K562 (cell line): ENCODE results near the gene AK5. TPM values are rescaled to one million over a fixed set of nuclear protein-coding genes. Genes with fewer than 3 reads are reported as not detected.

Source experiments
- ATAC-seq: fragments of 200-7000 bp; cut with Tn5 transposase; 3 replicates; pipeline ENCODE4 v1.9.1; 2020; ENCODE audit warnings: moderate library complexity
- BruUV-seq: library from RNA; stranded (reverse); fragments of 400-500 nt; replicated peaks from 2 replicates; lab custom pipeline; 2021; lab: Mats Ljungman, UMichigan
- CTCF ChIA-PET: fragments of 300-600 bp; formaldehyde crosslinking; extraction: SDS; loops from one replicate; lab custom pipeline; 2021; ENCODE audit warnings: low intra/inter-chr PET ratio; lab: Yijun Ruan, JAX
- POLR2A ChIA-PET: fragments of 300-600, 350-650 bp; sonication (Branson Sonifier 250); formaldehyde crosslinking; extraction: SDS; loops from one replicate; lab custom pipeline; 2021; ENCODE audit warnings: antibody characterized with exemption, inconsistent platforms; lab: Yijun Ruan, JAX
- DNase-seq, 4 experiments: peaks; one replicate each; pipeline versions ENCODE4 v3.0.0 to v3.0.0-alpha.2; 2011 to 2018; ENCODE audit warnings: low spot score in 3 of 4, mixed read lengths in 3 of 4; ENCODE audit errors: extremely low read depth in 1 of 4
- FAIRE-seq: peaks from 2 replicates; lab custom pipeline; 2011; peaks lifted over from hg19 to GRCh38; lab: Jason Lieb, UNC
- H2AFZ ChIP-seq: 2 replicates; pipeline ENCODE4 v1.6.0; 2011; ENCODE audit warnings: low read depth, low read length, control low read depth, inconsistent platforms
- H3K27ac ChIP-seq: fragments of 200-600 bp; 3 replicates; pipeline ENCODE4 v1.8.0; 2011; ENCODE audit warnings: low read depth, mild to moderate bottlenecking, control low read depth, inconsistent platforms, low read length, moderate library complexity, mixed read lengths; ENCODE audit errors: extremely low read depth
- H3K27me3 ChIP-seq, 2 experiments: fragments of 300-600 bp in 1 of 2; 2 replicates in 1 of 2; 3 replicates in 1 of 2; pipeline versions ENCODE4 v1.6.0 to v1.8.0; 2011; ENCODE audit warnings: inconsistent platforms in 2 of 2, low read length in 2 of 2, mild to moderate bottlenecking in 1 of 2, mixed read lengths in 1 of 2, moderate library complexity in 1 of 2; ENCODE audit not compliant: control insufficient read depth in 2 of 2, insufficient read depth in 2 of 2
- H3K36me3 ChIP-seq: fragments of 300-600 bp; 3 replicates; pipeline ENCODE4 v1.8.0; 2011; ENCODE audit warnings: mild to moderate bottlenecking, low read length, inconsistent platforms; ENCODE audit not compliant: control insufficient read depth, insufficient read depth
- H3K4me1 ChIP-seq, 2 experiments: fragments of 200-600 bp in 1 of 2; replicated peaks in 1 of 2; 2 replicates in 1 of 2; 3 replicates in 1 of 2; pipeline versions ENCODE4 v1.5.1 to v1.8.0; 2011; ENCODE audit warnings: inconsistent platforms in 2 of 2, low read length in 2 of 2, mild to moderate bottlenecking in 1 of 2, mixed read lengths in 1 of 2, moderate library complexity in 1 of 2; ENCODE audit not compliant: control insufficient read depth in 2 of 2, insufficient read depth in 2 of 2
- H3K4me2 ChIP-seq: 2 replicates; pipeline ENCODE4 v1.6.1; 2011; ENCODE audit warnings: low read length, control low read depth, inconsistent platforms, mixed read lengths; ENCODE audit not compliant: insufficient read depth
- H3K4me3 ChIP-seq: fragments of 200-600 bp; sonication (generic), shearing (Covaris generic); 2 replicates; pipeline ENCODE4 v1.5.1; 2016; ENCODE audit warnings: control low read depth, inconsistent platforms
- H3K79me2 ChIP-seq: fragments of 200-600 bp; 3 replicates; pipeline ENCODE4 v1.8.0; 2011; ENCODE audit warnings: low read length, inconsistent platforms; ENCODE audit not compliant: control insufficient read depth, insufficient read depth
- H3K9ac ChIP-seq, 2 experiments: 2 replicates each; pipeline versions ENCODE4 v1.6.0 to v1.6.1; 2011; ENCODE audit warnings: low read depth in 2 of 2, low read length in 2 of 2, control low read depth in 1 of 2, inconsistent platforms in 1 of 2, mild to moderate bottlenecking in 1 of 2, mixed read lengths in 1 of 2; ENCODE audit not compliant: insufficient read depth in 1 of 2
- H3K9me1 ChIP-seq: one replicate; pipeline ENCODE4 v1.6.0; 2011; ENCODE audit warnings: inconsistent platforms, mild to moderate bottlenecking, low read length, moderate library complexity; ENCODE audit not compliant: control insufficient read depth, insufficient read depth
- H3K9me3 ChIP-seq: replicated peaks from 2 replicates; pipeline ENCODE4 v1.5.1; 2011; ENCODE audit warnings: low read depth, low read length, inconsistent platforms; ENCODE audit not compliant: control insufficient read depth, insufficient read depth
- H4K20me1 ChIP-seq: replicated peaks from 2 replicates; pipeline ENCODE4 v1.6.1; 2011; ENCODE audit warnings: low read length, inconsistent platforms, mixed read lengths; ENCODE audit not compliant: control insufficient read depth, insufficient read depth
- BACH1 ChIP-seq: fragments of 200-800 bp; sonication (Bioruptor generic); IDR thresholded peaks from 2 replicates; pipeline ENCODE4 v1.6.1; 2016; ENCODE audit warnings: missing genetic modification characterization, missing compliant biosample characterization
- BRCA1 ChIP-seq, 2 experiments: fragments of 450-650 bp in 1 of 2; sonication (generic) in 1 of 2; formaldehyde crosslinking in 1 of 2; IDR thresholded peaks; 2 replicates each; pipeline versions ENCODE4 v1.5.0 to v1.6.1; 2017 to 2020; ENCODE audit warnings: mild to moderate bottlenecking in 1 of 2, missing genetic modification reagents in 1 of 2
- CSDE1 ChIP-seq, 2 experiments: fragments of 450-650 bp; IDR thresholded peaks; 2 replicates each; pipeline ENCODE4 v1.6.1; 2016; ENCODE audit warnings: mild to moderate bottlenecking in 1 of 2
- FIP1L1 ChIP-seq: fragments of 200-400 bp; formaldehyde crosslinking; IDR thresholded peaks from 2 replicates; pipeline ENCODE4 v1.6.1; 2018; ENCODE audit warnings: mild to moderate bottlenecking, low read depth, low read length; ENCODE audit not compliant: poor library complexity, severe bottlenecking
- JUND ChIP-seq, 2 experiments: IDR thresholded peaks; 2 replicates in 1 of 2; 3 replicates in 1 of 2; pipeline ENCODE4 v1.6.1; 2011; ENCODE audit warnings: borderline replicate concordance in 2 of 2, low read depth in 2 of 2, low read length in 2 of 2, improper control_type of control experiment in 1 of 2, missing biosample characterization in 1 of 2, missing genetic modification characterization in 1 of 2, missing genetic modification reagents in 1 of 2
- NKRF ChIP-seq: fragments of 450-650 bp; IDR thresholded peaks from 2 replicates; pipeline ENCODE4 v1.6.1; 2016; ENCODE audit warnings: borderline replicate concordance
- POLR2A ChIP-seq: fragments of 450-650 bp; conservative IDR thresholded peaks from 2 replicates; pipeline ENCODE4 v1.6.1; 2016
- POLR2AphosphoS2 ChIP-seq: IDR thresholded peaks from 2 replicates; pipeline ENCODE4 v1.6.1; 2012; ENCODE audit warnings: low read length, improper control_type of control experiment
- POLR2G ChIP-seq: fragments of 200-400 bp; formaldehyde crosslinking; IDR thresholded peaks from 2 replicates; pipeline ENCODE4 v1.6.1; 2017; ENCODE audit warnings: low read depth, mild to moderate bottlenecking, antibody characterized with exemption, low read length, moderate library complexity
- XRCC3 ChIP-seq: fragments of 450-650 bp; IDR thresholded peaks from 2 replicates; pipeline ENCODE4 v1.6.1; 2017; ENCODE audit warnings: mild to moderate bottlenecking, moderate library complexity
- ZNF12 ChIP-seq: sonication (generic); formaldehyde crosslinking; IDR thresholded peaks from 2 replicates; pipeline ENCODE4 v1.4.0; 2020; ENCODE audit warnings: mild to moderate bottlenecking, missing genetic modification reagents
- ZNF197 ChIP-seq: fragments of 200-800 bp; sonication (Bioruptor generic); IDR thresholded peaks from 2 replicates; pipeline ENCODE4 v1.6.1; 2016; ENCODE audit warnings: low read depth, missing genetic modification characterization, missing compliant biosample characterization
- ZNF41 ChIP-seq: fragments of 250-450 bp; sonication (Bioruptor Pico); conservative IDR thresholded peaks from 2 replicates; pipeline ENCODE4 v1.4.0; 2020; ENCODE audit warnings: mild to moderate bottlenecking
- ZNF766 ChIP-seq: fragments of 200-800 bp; sonication (Bioruptor generic); conservative IDR thresholded peaks from 2 replicates; pipeline ENCODE4 v1.6.1; 2016; ENCODE audit warnings: missing genetic modification characterization, missing compliant biosample characterization
- WGBS: fragments of 100-300 bp; shearing (Covaris generic); methylation state at CpG from one replicate; pipeline ENCODE4 v1.1.6; 2016; ENCODE audit warnings: low coverage, mixed read lengths; ENCODE audit not compliant: insufficient coverage; ENCODE audit errors: missing lambda C conversion rate; 5-methylcytosine and 5-hydroxymethylcytosine counted together
- in situ Hi-C: fragments of 300-500 bp; cut with MboI; formaldehyde crosslinking; loops from 4 replicates; pipeline ENCODE4 v1.15.0; 2018; ENCODE audit warnings: inconsistent platforms, mixed read lengths
- intact Hi-C: fragments of 100-400 bp; cut with micrococcal nuclease; formaldehyde crosslinking; loops from 2 replicates; pipeline ENCODE4 v1.14.2; 2022
- polyA plus RNA-seq, 8 experiments: library from polyadenylated mRNA; depleted of rRNA in 4 of 8; stranded (reverse) in 5 of 8; unstranded in 3 of 8; fragments of >200 nt; fragmentation: Nextera tagmentation in 2 of 8; fragmentation: Illumina TruSeq in 1 of 8; extraction: Ambion mirVana in 2 of 8; extraction: Trizol in 1 of 8; gene quantifications; 2 replicates each; pipeline versions ENCODE4 v1.2.1 to v1.2.3, GENCODE V29; 2011 to 2014; ENCODE audit warnings: inconsistent platforms in 1 of 8, missing spikeins in 1 of 8
- total RNA-seq, 7 experiments: library from RNA; depleted of rRNA in 6 of 7; stranded (reverse); fragments of >200 nt in 6 of 7; fragmentation: Illumina TruSeq in 2 of 7; extraction: Trizol in 2 of 7; gene quantifications; 2 replicates each; pipeline versions ENCODE4 v1.2.1 to v1.2.3, GENCODE V29; 2011 to 2021; ENCODE audit warnings: low replicate concordance in 1 of 7

The AK5 gene
- total and polyA plus RNA-seq, 9 of the 15 experiments (the other 6 are each of a cell fraction or from before 2014, with no cell fraction given) = 0.06 TPM; not detected in 8

GRCh38 chr1:77560741-77561140 lies 278.9 kb downstream of the AK5 start:
- H2AFZ ChIP-seq = no peak overlapping the region
- H3K4me2 ChIP-seq = no peak overlapping the region
- H3K9me3 ChIP-seq = no peaks in the 10 kb centered on the region
- peaks cover 22% of the 10 kb centered on the region; the same call in 2 of the 3 replicates for H3K36me3 ChIP-seq
- H3K79me2 ChIP-seq = no peaks in the 10 kb centered on the region
- H3K9me1 ChIP-seq = no peaks in the 10 kb centered on the region
- intact Hi-C loops = no loop called here
- no peaks in the 10 kb centered on the region for H3K4me1 ChIP-seq
- no peaks in the 10 kb centered on the region for H4K20me1 ChIP-seq
- H3K27ac ChIP-seq = no peak overlapping the region
- FAIRE-seq (no peak), DNase-seq (no peak), ATAC-seq (no peak)
- 89% methylated on average over 5 of the region's 5 CpGs for WGBS
- H3K27me3 ChIP-seq = no peaks in the 10 kb centered on the region
- CTCF ChIA-PET = no interaction called here
- BruUV-seq = no TSS peak
- H3K9ac ChIP-seq = no peak overlapping the region
- in situ Hi-C loops = no loop called here
- POLR2A ChIA-PET = no interaction called here
- H3K4me3 ChIP-seq = no peak overlapping the region
- TF ChIP-seq POLR2A (0 out of 2 replicates have a peak, but pooled peaks have one; percentile 29), POLR2AphosphoS2 (peak; percentile 32; the same call in 1 of the 2 replicates), POLR2G (no peak), XRCC3 (no peak), NKRF (no peak), ZNF766 (CRISPR knock-in tag) (no peak), ZNF12 (CRISPR knock-in tag) (no peak), ZNF41 (no peak), ZNF197 (no peak), FIP1L1 (no peak), CSDE1 (IDR thresholded peaks at IDR 0.05) (no peak), BRCA1 (IDR thresholded peaks at IDR 0.05) (no peak), BRCA1 (CRISPR knock-in tag; IDR thresholded peaks at IDR 0.05) (no peak), JUND (IDR thresholded peaks at IDR 0.05; ENCODE audit: borderline replicate concordance, low read depth, low read length) (no peak), JUND (tag; IDR thresholded peaks at IDR 0.05; ENCODE audit: borderline replicate concordance, low read depth, low read length) (no peak), BACH1 (no peak)
